Activated naive CD4-positive, alpha-beta T cell treated with anti-CD3 and anti-CD28 coated beads for 36 hours (primary cell): ENCODE measurements around the gene TMEM132D. TPM values are rescaled to one million over a fixed set of nuclear protein-coding genes. Genes with fewer than 3 reads are reported as not detected.

Source experiments
- CTCF ChIA-PET: fragments of 350-600 bp; sonication (Branson Sonifier 250); formaldehyde crosslinking; loops from one replicate; lab custom pipeline; 2021; ENCODE audit warnings: antibody characterized with exemption; lab: Charles Lee
- DNase-seq: peaks from one replicate; pipeline ENCODE4 v3.0.0-alpha.2; 2020
- H3K27ac Mint-ChIP-seq: one replicate; pipeline ENCODE4 v1.8.0; 2021; ENCODE audit warnings: mild to moderate bottlenecking, mixed read lengths
- H3K27me3 Mint-ChIP-seq: one replicate; pipeline ENCODE4 v1.8.0; 2021; ENCODE audit warnings: low read depth, mixed read lengths
- H3K36me3 Mint-ChIP-seq: one replicate; pipeline ENCODE4 v1.8.0; 2021; ENCODE audit warnings: low read depth, mixed read lengths
- H3K4me1 Mint-ChIP-seq: one replicate; pipeline ENCODE4 v1.8.0; 2021; ENCODE audit warnings: low read depth, mixed read lengths
- H3K4me3 Mint-ChIP-seq: one replicate; pipeline ENCODE4 v1.8.0; 2021; ENCODE audit warnings: mild to moderate bottlenecking, moderate library complexity, mixed read lengths
- H3K9me3 Mint-ChIP-seq: one replicate; pipeline ENCODE4 v1.8.0; 2021; ENCODE audit warnings: mixed read lengths
- intact Hi-C: fragments of 100-400 bp; cut with micrococcal nuclease; formaldehyde crosslinking; loops from one replicate; pipeline ENCODE4 v1.15.1; 2023
- total RNA-seq, 2 experiments: library from RNA; stranded (reverse); gene quantifications; one replicate each; pipeline ENCODE4 v1.2.3, GENCODE V29; 2021

The TMEM132D gene
- total RNA-seq, 2 experiments from 2014 or later, result not detected

DNA sequence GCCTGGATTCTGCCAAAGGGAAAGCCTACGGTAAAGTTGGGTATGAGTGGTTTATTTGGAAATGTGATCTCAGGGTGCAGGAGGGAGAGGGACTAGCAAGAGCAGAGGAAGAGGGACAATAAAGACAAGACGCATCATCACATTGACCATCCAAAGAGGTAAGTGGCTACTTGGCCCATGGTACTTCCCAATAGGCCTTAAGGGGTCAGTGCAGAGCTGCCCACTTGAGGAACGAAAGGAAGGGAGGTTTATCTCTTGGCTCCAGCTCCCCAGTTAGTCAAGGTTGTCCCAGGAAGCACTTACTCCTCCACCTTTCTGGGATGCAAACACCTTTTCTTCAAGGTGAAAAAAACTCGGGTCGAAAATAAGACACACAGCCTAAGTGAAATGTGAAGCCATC, 323.9 kb downstream of the TMEM132D start:
- peaks cover 7% of the 10 kb centered on the region for H3K9me3 Mint-ChIP-seq
- H3K4me1 Mint-ChIP-seq, result no peaks in the 10 kb centered on the region

DNA sequence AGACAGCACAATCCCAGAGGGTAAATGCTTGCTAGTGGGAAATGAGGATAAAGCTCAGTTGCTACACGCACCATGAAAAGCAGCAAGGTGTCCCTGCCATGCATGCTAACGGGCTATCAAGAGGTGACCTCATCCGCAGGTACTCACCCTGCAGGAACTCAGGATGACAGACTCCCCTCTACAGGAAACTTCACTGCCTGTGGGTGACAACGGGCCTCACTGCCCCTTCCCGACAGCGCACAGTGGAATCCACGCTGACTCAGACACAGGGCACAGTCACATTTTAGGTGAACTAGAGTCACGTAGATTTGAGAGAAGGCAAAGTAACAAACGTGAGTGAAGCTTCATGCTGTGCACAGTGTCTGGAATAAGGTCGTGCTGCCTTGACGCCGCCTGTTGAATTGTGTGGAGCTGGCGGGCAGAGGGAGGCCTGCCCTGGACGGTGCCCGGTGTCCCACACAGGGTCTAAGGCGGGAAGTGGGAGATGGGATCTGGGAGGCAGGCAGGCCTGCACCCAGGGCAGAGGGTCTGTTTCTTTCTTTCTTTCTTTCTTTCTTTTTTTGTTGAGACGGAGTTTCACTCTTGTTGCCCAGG, 331.8 kb downstream of the TMEM132D start:
- Mint-ChIP-seq H3K27me3 (no peaks in the 10 kb centered on the region), H3K9me3 (peaks cover 6% of the 10 kb centered on the region), H3K36me3 (no peaks in the 10 kb centered on the region), H3K4me3 (no peak overlapping the region), H3K4me1 (no peaks in the 10 kb centered on the region), H3K27ac (no peak overlapping the region)
- DNase-seq, result no peak
- intact Hi-C loops, result no loop called here
- CTCF ChIA-PET, result no interaction called here

More for the DNA sequence above, 323.9 kb downstream of the TMEM132D start:
- Mint-ChIP-seq H3K36me3 (no peaks in the 10 kb centered on the region), H3K27ac (no peak overlapping the region), H3K4me3 (no peak overlapping the region), H3K27me3 (no peaks in the 10 kb centered on the region)
- DNase-seq, result no peak
- CTCF ChIA-PET, result no interaction called here
- intact Hi-C loops, result no loop called here

DNA sequence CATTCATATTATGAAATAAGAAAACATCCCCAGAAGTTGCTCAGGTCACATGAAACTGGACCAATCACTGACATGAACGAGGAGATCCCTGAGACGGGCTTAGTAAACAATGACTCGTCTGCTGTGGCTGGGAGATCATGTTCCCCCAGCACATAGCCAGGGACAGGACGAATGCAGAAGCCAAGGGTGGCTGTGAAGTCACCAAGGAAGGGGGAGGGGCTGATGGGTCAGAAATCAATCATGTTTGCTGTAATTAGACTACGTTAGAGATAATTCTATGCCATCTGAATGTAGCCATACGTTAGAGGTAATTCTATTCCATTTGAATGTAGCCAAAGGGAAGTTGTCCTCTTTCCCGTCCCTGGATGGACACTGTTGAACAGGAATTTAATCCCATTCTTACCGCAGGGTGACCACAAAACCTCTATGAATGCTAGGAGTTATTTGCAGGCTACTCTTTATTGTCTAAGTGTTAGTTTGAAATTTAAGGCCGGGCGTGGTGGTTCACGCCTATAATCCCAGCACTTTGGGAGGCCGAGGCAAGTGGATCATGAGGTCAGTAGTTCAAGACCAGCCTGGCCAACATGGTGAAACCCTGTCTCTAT, 332.9 kb downstream of the TMEM132D start:
- Mint-ChIP-seq H3K4me1 (no peaks in the 10 kb centered on the region), H3K9me3 (peaks cover 7% of the 10 kb centered on the region), H3K4me3 (no peak overlapping the region), H3K36me3 (no peaks in the 10 kb centered on the region), H3K27ac (no peak overlapping the region), H3K27me3 (no peaks in the 10 kb centered on the region)
- DNase-seq, result no peak
- intact Hi-C loops, result no loop called here
- CTCF ChIA-PET, result no interaction called here

DNA sequence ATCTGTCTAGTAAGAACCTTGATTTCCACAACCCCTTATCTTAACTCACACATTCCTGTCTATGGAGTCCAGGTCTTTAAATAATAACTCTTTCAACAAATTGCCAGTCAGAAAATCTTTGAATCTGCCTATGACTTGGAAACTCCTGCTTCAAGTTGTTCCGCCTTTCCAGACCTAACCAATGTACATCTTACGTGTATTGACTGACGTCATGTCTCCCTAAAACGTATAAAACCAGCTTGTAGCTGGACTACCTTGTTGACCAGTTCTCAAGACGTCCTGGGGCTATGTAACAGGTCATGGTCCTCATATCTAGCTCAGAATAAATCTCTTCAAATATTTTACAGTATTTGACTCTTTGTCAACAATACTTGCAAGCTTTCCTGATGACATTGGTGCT, 337.0 kb downstream of the TMEM132D start:
- H3K27me3 Mint-ChIP-seq, result no peaks in the 10 kb centered on the region
- no peaks in the 10 kb centered on the region for H3K4me1 Mint-ChIP-seq
- no peak overlapping the region for H3K4me3 Mint-ChIP-seq
- no peak for DNase-seq
- H3K27ac Mint-ChIP-seq, result no peak overlapping the region
- H3K36me3 Mint-ChIP-seq, result no peaks in the 10 kb centered on the region
- H3K9me3 Mint-ChIP-seq, result peaks cover 8% of the 10 kb centered on the region
- CTCF ChIA-PET, result no interaction called here
- intact Hi-C loops, result no loop called here

DNA sequence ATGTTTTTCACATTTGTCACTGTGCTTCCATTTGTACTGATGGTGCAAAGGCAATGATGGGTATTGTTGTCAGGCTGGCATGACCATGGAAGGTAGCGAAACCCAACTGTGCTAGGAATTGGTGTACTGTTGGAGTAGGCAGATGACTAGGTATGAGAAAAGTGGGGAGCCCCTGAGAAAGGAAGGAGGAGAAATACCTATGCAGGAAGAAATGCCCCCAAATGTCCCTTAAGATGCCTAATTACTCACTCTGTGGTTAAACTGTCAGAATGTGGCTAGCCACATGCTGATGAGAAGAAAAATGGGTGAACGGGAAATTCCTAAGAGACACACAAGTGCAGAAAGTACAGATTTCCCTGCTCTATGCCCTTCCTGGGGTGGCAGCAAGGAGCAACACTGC, 339.1 kb downstream of the TMEM132D start:
- DNase-seq, result no peak
- intact Hi-C loops, result no loop called here
- Mint-ChIP-seq H3K4me3 (no peak overlapping the region), H3K27me3 (no peaks in the 10 kb centered on the region), H3K9me3 (peaks cover 7% of the 10 kb centered on the region), H3K36me3 (no peaks in the 10 kb centered on the region), H3K27ac (no peak overlapping the region), H3K4me1 (no peaks in the 10 kb centered on the region)
- CTCF ChIA-PET, result no interaction called here

DNA sequence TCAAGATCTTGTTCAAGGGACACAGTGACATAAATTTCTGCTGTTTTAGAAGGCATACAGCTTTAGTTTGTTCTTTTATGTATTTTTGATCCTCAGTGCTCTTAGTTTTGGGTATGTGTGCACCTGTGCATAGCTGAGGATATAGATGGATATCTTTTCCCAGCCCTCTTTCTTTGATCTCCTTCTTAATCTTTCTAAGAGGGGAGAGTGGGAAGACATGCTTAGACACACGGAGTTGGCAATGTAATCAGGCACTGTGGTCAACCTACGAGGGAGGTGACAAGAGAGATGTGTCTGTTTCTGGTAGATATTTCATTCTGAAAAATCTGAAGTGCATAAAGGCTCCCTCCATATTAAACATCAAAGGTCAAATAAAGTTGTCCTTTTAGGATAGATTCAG, 340.6 kb downstream of the TMEM132D start:
- Mint-ChIP-seq H3K9me3 (peaks cover 7% of the 10 kb centered on the region), H3K27ac (no peak overlapping the region), H3K27me3 (no peaks in the 10 kb centered on the region), H3K4me3 (no peak overlapping the region), H3K4me1 (no peaks in the 10 kb centered on the region), H3K36me3 (no peaks in the 10 kb centered on the region)
- CTCF ChIA-PET, result no interaction called here
- intact Hi-C loops, result no loop called here
- no peak for DNase-seq

DNA sequence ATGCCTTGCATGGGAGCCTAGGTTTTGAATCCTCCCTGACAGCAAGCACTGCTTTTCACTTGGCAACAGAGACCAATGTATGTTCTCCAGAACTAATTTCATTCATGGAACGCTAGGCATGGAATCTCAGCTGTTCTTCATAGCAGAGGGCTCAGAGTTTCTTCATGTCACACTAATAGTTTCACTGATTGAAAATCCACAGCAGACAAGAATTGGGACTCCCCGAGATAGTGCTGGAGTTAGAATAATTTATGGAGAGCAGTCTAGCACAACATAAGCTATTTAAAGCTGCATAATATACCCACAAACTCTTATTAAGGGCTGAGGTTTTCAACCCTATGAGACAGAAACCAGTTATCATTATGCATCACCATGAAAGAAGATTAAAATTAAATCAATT, 342.5 kb downstream of the TMEM132D start:
- Mint-ChIP-seq H3K27me3 (no peaks in the 10 kb centered on the region), H3K4me1 (no peaks in the 10 kb centered on the region), H3K27ac (no peak overlapping the region), H3K4me3 (no peak overlapping the region), H3K36me3 (no peaks in the 10 kb centered on the region), H3K9me3 (peaks cover 5% of the 10 kb centered on the region)
- DNase-seq, result no peak
- CTCF ChIA-PET, result no interaction called here
- intact Hi-C loops, result no loop called here

DNA sequence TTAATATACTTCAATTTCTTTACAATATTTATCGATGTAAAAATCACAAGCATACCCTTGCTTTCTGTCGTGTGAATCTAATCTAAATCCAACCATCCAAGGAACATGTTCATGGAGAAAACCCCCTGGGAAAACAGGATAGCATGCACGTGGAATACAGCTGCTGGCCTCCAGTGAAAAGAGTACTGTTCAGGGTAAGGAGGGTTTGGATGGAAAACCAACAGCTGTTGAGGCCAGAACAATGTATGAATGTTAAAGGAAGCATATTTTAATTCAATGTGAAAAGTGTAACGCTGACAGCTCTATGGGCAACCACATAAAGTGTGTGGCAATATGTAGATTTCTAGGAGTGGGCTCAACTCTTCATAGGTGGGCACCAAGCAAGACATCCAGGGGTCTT, 344.0 kb downstream of the TMEM132D start:
- Mint-ChIP-seq H3K9me3 (peaks cover 3% of the 10 kb centered on the region), H3K27ac (no peak overlapping the region)
- CTCF ChIA-PET, result no interaction called here

DNA sequence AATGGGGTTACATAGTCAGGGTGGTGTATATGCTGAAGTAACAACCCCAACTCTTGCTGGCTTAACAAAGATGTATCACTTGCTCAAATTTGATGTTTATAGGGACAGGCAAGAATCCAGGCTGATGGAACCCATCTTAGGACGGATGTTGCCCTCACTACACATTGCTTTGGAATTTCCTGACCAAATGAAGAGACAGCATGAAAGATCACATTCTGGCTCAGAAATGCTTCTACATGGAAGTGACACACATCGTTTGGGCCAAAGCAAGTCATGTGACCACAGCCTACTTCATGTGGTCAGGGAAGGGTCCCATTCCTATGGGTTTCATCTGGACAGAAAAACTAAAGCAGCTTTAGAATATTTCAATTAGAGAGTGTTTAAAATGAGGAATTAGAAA, 345.8 kb downstream of the TMEM132D start:
- no peak overlapping the region for H3K4me3 Mint-ChIP-seq
- H3K4me1 Mint-ChIP-seq, result no peaks in the 10 kb centered on the region
- no peaks in the 10 kb centered on the region for H3K27me3 Mint-ChIP-seq
- H3K27ac Mint-ChIP-seq, result no peak overlapping the region
- intact Hi-C loops, result no loop called here
- CTCF ChIA-PET, result no interaction called here
- H3K36me3 Mint-ChIP-seq, result no peaks in the 10 kb centered on the region
- DNase-seq, result no peak
- peaks cover 3% of the 10 kb centered on the region for H3K9me3 Mint-ChIP-seq

More for the DNA sequence above, 344.0 kb downstream of the TMEM132D start:
- H3K36me3 Mint-ChIP-seq, result no peaks in the 10 kb centered on the region
- H3K27me3 Mint-ChIP-seq, result no peaks in the 10 kb centered on the region
- intact Hi-C loops, result no loop called here
- H3K4me3 Mint-ChIP-seq, result no peak overlapping the region
- H3K4me1 Mint-ChIP-seq, result no peaks in the 10 kb centered on the region
- DNase-seq, result no peak

DNA sequence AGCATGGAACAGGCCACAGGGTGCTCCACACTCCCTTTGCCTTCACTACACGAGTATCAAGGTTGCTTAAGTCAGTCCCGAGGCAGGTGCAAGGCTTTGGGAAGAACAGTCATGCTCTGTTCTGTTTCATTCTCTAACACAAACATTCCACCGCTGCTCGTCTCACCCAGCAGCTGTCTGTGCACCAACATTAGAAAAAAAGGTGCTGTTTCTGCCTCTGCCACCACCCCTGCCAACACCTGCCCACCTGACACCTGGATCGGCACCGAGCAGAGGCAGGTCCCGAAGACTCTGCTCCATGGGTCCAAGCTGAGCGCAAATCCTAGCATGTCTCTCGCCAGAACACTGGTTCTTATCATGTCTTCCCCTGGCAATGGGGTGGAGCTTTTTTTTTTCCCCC, 347.7 kb downstream of the TMEM132D start:
- Mint-ChIP-seq H3K36me3 (no peaks in the 10 kb centered on the region), H3K27me3 (no peaks in the 10 kb centered on the region), H3K9me3 (no peaks in the 10 kb centered on the region), H3K4me1 (no peaks in the 10 kb centered on the region), H3K4me3 (no peak overlapping the region), H3K27ac (no peak overlapping the region)
- CTCF ChIA-PET, result no interaction called here
- intact Hi-C loops, result no loop called here
- DNase-seq, result no peak

DNA sequence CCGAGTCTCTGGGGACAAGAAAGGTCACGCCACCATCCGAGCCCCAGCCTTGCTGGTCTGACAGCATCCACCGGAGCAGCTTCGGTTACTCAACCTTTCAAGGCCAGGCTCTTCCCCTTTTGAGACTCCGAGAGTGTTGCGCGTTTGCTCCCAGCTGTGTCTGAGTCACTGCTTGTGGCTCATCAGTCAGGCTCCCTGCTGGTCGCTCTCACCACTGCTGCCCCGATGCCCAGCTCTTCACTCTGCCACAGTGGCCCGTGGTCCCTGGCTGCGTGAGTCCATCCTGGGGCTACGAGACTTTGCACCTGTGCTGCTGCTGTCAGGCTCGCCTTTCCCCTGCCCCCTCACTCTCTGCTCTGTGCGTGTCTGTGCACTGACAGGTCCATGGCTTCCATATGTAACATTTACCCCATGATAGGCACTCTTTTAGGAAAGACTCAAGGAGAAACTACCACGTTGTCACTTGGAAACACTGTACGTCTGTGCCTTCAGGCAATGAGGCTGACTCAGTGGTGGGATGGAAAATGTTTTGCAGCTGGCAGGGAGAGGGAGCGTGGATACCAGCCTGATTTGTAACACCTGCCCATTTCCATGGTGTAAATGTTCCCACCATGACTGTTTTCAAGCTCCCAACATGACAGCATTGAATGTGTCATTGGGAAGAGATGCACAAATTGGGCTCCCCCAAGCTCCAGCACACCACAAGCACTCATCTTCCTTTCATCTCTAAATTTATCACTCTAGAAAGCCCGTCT, 350.7 kb downstream of the TMEM132D start:
- Mint-ChIP-seq H3K9me3 (peaks cover 5% of the 10 kb centered on the region), H3K4me3 (no peak overlapping the region)
- CTCF ChIA-PET, result no interaction called here

DNA sequence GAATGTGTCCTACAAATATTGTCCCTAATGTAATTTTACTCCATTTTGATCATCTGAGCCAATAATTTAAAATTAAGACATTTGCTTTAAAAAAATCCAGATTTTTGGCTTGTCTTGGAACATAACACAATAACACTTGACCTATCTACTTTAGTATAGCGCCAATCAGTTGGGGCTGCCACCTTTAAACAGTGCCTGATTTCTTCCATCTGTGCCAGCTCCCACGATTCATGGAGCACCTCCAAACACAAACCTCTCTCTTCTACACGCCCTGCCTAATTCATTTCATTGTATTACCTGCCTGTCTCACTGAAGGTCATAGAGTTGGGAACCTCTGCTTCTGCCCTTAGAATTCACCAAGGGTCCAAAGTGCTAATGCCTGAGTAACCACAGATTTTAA, 352.4 kb downstream of the TMEM132D start:
- Mint-ChIP-seq H3K36me3 (no peaks in the 10 kb centered on the region), H3K9me3 (peaks cover 5% of the 10 kb centered on the region), H3K27me3 (no peaks in the 10 kb centered on the region), H3K27ac (no peak overlapping the region), H3K4me1 (no peaks in the 10 kb centered on the region), H3K4me3 (no peak overlapping the region)
- intact Hi-C loops, result no loop called here
- no peak for DNase-seq
- CTCF ChIA-PET, result no interaction called here

More for the DNA sequence above, 350.7 kb downstream of the TMEM132D start:
- Mint-ChIP-seq H3K36me3 (no peaks in the 10 kb centered on the region), H3K4me1 (no peaks in the 10 kb centered on the region), H3K27me3 (no peaks in the 10 kb centered on the region), H3K27ac (no peak overlapping the region)
- intact Hi-C loops, result no loop called here
- no peak for DNase-seq

DNA sequence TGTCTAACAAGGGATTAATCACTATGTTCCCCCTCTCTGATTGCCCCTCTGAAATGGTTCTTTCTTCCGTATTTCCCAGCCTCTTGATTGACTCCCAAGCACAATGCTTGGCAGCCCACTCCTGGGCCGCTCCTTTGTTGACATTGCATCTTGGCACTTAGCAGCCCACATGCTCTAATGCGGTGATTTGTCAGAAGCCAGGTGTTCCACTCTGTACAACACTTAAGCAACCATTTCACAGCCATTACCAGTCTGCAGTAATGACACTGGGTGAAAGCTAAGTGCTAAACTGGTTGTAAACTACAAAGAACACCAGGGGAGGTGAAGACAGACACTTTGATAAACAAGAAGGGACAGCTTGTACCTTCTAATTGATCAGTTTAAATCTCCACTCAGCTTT, 353.5 kb downstream of the TMEM132D start:
- intact Hi-C loops, result no loop called here
- CTCF ChIA-PET, result no interaction called here
- H3K27ac Mint-ChIP-seq, result no peak overlapping the region
- no peaks in the 10 kb centered on the region for H3K4me1 Mint-ChIP-seq
- no peaks in the 10 kb centered on the region for H3K27me3 Mint-ChIP-seq
- no peak for DNase-seq
- no peak overlapping the region for H3K4me3 Mint-ChIP-seq
- peaks cover 5% of the 10 kb centered on the region for H3K9me3 Mint-ChIP-seq
- H3K36me3 Mint-ChIP-seq, result no peaks in the 10 kb centered on the region
